H1 (cell line): ENCODE results near the gene LRRC8D. TPM values are rescaled to one million over a fixed set of nuclear protein-coding genes. Genes with fewer than 3 reads are reported as not detected.

Experiments
- CTCF ChIA-PET: fragments of 300-600 bp; sonication (Branson Sonifier 250); formaldehyde crosslinking; loops from one replicate; lab custom pipeline; 2021; ENCODE audit not compliant: partially characterized antibody; lab: Charles Lee
- POLR2A ChIA-PET: fragments of 300-600 bp; sonication (Branson Sonifier 250); formaldehyde crosslinking; loops from one replicate; lab custom pipeline; 2021; ENCODE audit warnings: inconsistent platforms; ENCODE audit not compliant: partially characterized antibody; lab: Charles Lee
- DNase-seq, 2 experiments: peaks; one replicate each; pipeline versions ENCODE4 v3.0.0 to v3.0.0-alpha.2; 2010 to 2022; ENCODE audit warnings: low spot score in 2 of 2, low read depth in 1 of 2, mixed read lengths in 1 of 2
- FAIRE-seq: peaks from 2 replicates; lab custom pipeline; 2011; peaks lifted over from hg19 to GRCh38; lab: Jason Lieb, UNC
- H2AFZ ChIP-seq: 2 replicates; pipeline ENCODE4 v1.8.1; 2012; ENCODE audit warnings: low read length, inconsistent platforms
- H2AK5ac ChIP-seq: 2 replicates; pipeline ENCODE4 v1.6.1; 2013; ENCODE audit warnings: low read depth, low read length
- H2BK120ac ChIP-seq: replicated peaks from 2 replicates; pipeline ENCODE3; 2013; ENCODE audit warnings: low read depth, low read length, inconsistent platforms
- H2BK12ac ChIP-seq: 2 replicates; pipeline ENCODE4 v1.6.1; 2013; ENCODE audit warnings: low read depth, low read length
- H2BK15ac ChIP-seq: 2 replicates; pipeline ENCODE4 v1.6.1; 2013; ENCODE audit warnings: low read length
- H2BK20ac ChIP-seq: 2 replicates; pipeline ENCODE4 v1.6.1; 2013; ENCODE audit warnings: low read length
- H2BK5ac ChIP-seq: 2 replicates; pipeline ENCODE4 v1.6.1; 2013; ENCODE audit warnings: low read depth, low read length
- H3K14ac ChIP-seq: 2 replicates; pipeline ENCODE4 v1.6.1; 2013; ENCODE audit warnings: inconsistent platforms; ENCODE audit not compliant: insufficient read length
- H3K18ac ChIP-seq: 2 replicates; pipeline ENCODE4 v1.6.1; 2013; ENCODE audit warnings: low read length; ENCODE audit errors: extremely low read depth
- H3K23ac ChIP-seq: 2 replicates; pipeline ENCODE4 v1.6.1; 2013; ENCODE audit warnings: inconsistent platforms; ENCODE audit not compliant: insufficient read length
- H3K23me2 ChIP-seq: 2 replicates; pipeline ENCODE4 v1.6.1; 2013; ENCODE audit warnings: low read depth, low read length
- H3K27ac ChIP-seq: 2 replicates; pipeline ENCODE4 v1.6.1; 2011; ENCODE audit warnings: low read depth, low read length, inconsistent platforms
- H3K27me3 ChIP-seq, 4 experiments: replicated peaks in 1 of 4; 1 replicate in 1 of 4; 2 replicates in 3 of 4; pipeline versions ENCODE4 v1.6.1 to v1.8.1; 2011 to 2013; ENCODE audit warnings: low read length in 3 of 4, mild to moderate bottlenecking in 3 of 4, inconsistent platforms in 2 of 4, mixed read lengths in 2 of 4, moderate library complexity in 1 of 4; ENCODE audit not compliant: control insufficient read depth in 3 of 4, insufficient read depth in 3 of 4; ENCODE audit errors: extremely low read depth in 1 of 4
- H3K36me3 ChIP-seq, 4 experiments: 2 replicates each; pipeline versions ENCODE4 v1.6.1 to v1.8.1; 2011 to 2013; ENCODE audit warnings: mild to moderate bottlenecking in 4 of 4, low read length in 3 of 4, moderate library complexity in 2 of 4, control low read depth in 1 of 4, inconsistent platforms in 1 of 4; ENCODE audit not compliant: insufficient read depth in 4 of 4, control insufficient read depth in 2 of 4
- H3K4ac ChIP-seq: replicated peaks from 2 replicates; pipeline ENCODE3; 2013; ENCODE audit warnings: low read length, low read depth, mixed read lengths, inconsistent platforms; ENCODE audit not compliant: insufficient read length
- H3K4me1 ChIP-seq, 4 experiments: replicated peaks in 1 of 4; 1 replicate in 1 of 4; 2 replicates in 3 of 4; pipeline versions ENCODE4 v1.6.1 to v1.8.1; 2011 to 2013; ENCODE audit warnings: low read length in 3 of 4, inconsistent platforms in 2 of 4, mixed read lengths in 1 of 4; ENCODE audit not compliant: insufficient read depth in 4 of 4, control insufficient read depth in 3 of 4
- H3K4me2 ChIP-seq, 2 experiments: 2 replicates each; pipeline versions ENCODE4 v1.6.1 to v1.8.1; 2011 to 2013; ENCODE audit warnings: low read depth in 2 of 2, low read length in 2 of 2, control low read depth in 1 of 2, inconsistent platforms in 1 of 2, mild to moderate bottlenecking in 1 of 2; ENCODE audit not compliant: insufficient read depth in 1 of 2
- H3K4me3 ChIP-seq, 4 experiments: fragments of 200-600, 300-600 bp in 1 of 4; sonication (generic), shearing (Covaris generic), sonication (Bioruptor Twin) in 1 of 4; 2 replicates each; pipeline versions ENCODE4 v1.5.1 to v1.8.1; 2011 to 2016; ENCODE audit warnings: low read length in 4 of 4, low read depth in 3 of 4, control low read depth in 2 of 4, inconsistent platforms in 2 of 4, mild to moderate bottlenecking in 2 of 4, mixed read lengths in 1 of 4, moderate library complexity in 1 of 4; ENCODE audit not compliant: insufficient read depth in 2 of 4; ENCODE audit errors: extremely low read depth in 1 of 4
- H3K56ac ChIP-seq: replicated peaks from 2 replicates; pipeline ENCODE3; 2013; ENCODE audit warnings: low read depth, mild to moderate bottlenecking, mixed read lengths, low read length, inconsistent platforms; ENCODE audit not compliant: insufficient read length
- H3K79me1 ChIP-seq: 2 replicates; pipeline ENCODE4 v1.6.1; 2013; ENCODE audit warnings: low read depth, low read length, control low read depth
- H3K79me2 ChIP-seq, 2 experiments: 2 replicates each; pipeline versions ENCODE4 v1.6.1 to v1.8.1; 2012 to 2013; ENCODE audit warnings: low read length in 2 of 2, mild to moderate bottlenecking in 2 of 2, inconsistent platforms in 1 of 2; ENCODE audit not compliant: insufficient read depth in 2 of 2, control insufficient read depth in 1 of 2
- H3K9ac ChIP-seq, 4 experiments: replicated peaks in 1 of 4; 1 replicate in 1 of 4; 2 replicates in 3 of 4; pipeline versions ENCODE4 v1.6.1 to v1.8.1; 2011 to 2013; ENCODE audit warnings: low read depth in 3 of 4, low read length in 3 of 4, control low read depth in 2 of 4, mild to moderate bottlenecking in 2 of 4, moderate library complexity in 2 of 4, inconsistent platforms in 1 of 4; ENCODE audit errors: extremely low read depth in 1 of 4
- H3K9me3 ChIP-seq, 2 experiments: 2 replicates each; pipeline versions ENCODE4 v1.6.1 to v1.8.1; 2012 to 2013; ENCODE audit warnings: mild to moderate bottlenecking in 2 of 2, moderate library complexity in 2 of 2, control low read depth in 1 of 2, inconsistent platforms in 1 of 2, low read depth in 1 of 2, low read length in 1 of 2, mixed read lengths in 1 of 2; ENCODE audit not compliant: insufficient read depth in 2 of 2
- H4K20me1 ChIP-seq, 2 experiments: replicated peaks in 1 of 2; 2 replicates each; pipeline versions ENCODE3 to v1.8.1; 2011 to 2013; ENCODE audit warnings: inconsistent platforms in 2 of 2, low read length in 2 of 2, mild to moderate bottlenecking in 1 of 2; ENCODE audit not compliant: insufficient read depth in 2 of 2, control insufficient read depth in 1 of 2
- H4K5ac ChIP-seq: 2 replicates; pipeline ENCODE4 v1.6.1; 2013; ENCODE audit warnings: low read length, low read depth, mixed read lengths, inconsistent platforms; ENCODE audit not compliant: insufficient read length
- H4K8ac ChIP-seq: 2 replicates; pipeline ENCODE4 v1.8.0; 2013; ENCODE audit warnings: mild to moderate bottlenecking, moderate library complexity, low read length, inconsistent platforms; ENCODE audit not compliant: insufficient read depth; ENCODE audit errors: extremely low read depth
- H4K91ac ChIP-seq: replicated peaks from 2 replicates; pipeline ENCODE3; 2013; ENCODE audit warnings: low read length, mixed read lengths, inconsistent platforms; ENCODE audit not compliant: insufficient read length
- BACH1 ChIP-seq: IDR thresholded peaks from 2 replicates; pipeline ENCODE4 v1.6.1; 2012; ENCODE audit warnings: low read length, improper control_type of control experiment
- JUN ChIP-seq: IDR thresholded peaks from 2 replicates; pipeline ENCODE4 v1.6.1; 2011; ENCODE audit warnings: low read depth, mild to moderate bottlenecking, improper control_type of control experiment, low read length
- KDM4A ChIP-seq: IDR thresholded peaks from one replicate; pipeline ENCODE4 v1.7.1; 2012; ENCODE audit warnings: low read depth, mild to moderate bottlenecking, moderate library complexity, low read length, inconsistent platforms; ENCODE audit not compliant: severe bottlenecking
- KDM5A ChIP-seq: fragments of 200-600 bp; IDR thresholded peaks from 2 replicates; pipeline ENCODE4 v1.7.1; 2012; ENCODE audit warnings: mild to moderate bottlenecking, low read length, inconsistent platforms, mixed read lengths
- WGBS, 2 experiments: shearing (Covaris generic) in 1 of 2; methylation state at CpG; one replicate each; pipeline versions ENCODE4 v1.1.6 to v1.1.7; 2013 to 2015; ENCODE audit warnings: low lambda C conversion rate in 2 of 2, mixed read lengths in 2 of 2, inconsistent platforms in 1 of 2, low coverage in 1 of 2, missing lambda C conversion rate in 1 of 2; ENCODE audit not compliant: insufficient replicate concordance in 2 of 2, insufficient coverage in 1 of 2, insufficient read length in 1 of 2; ENCODE audit errors: extremely low coverage in 1 of 2, missing lambda C conversion rate in 1 of 2; 5-methylcytosine and 5-hydroxymethylcytosine counted together
- polyA plus RNA-seq, 7 experiments: library from polyadenylated mRNA; depleted of rRNA in 3 of 7; stranded (reverse) in 5 of 7; unstranded in 2 of 7; fragments of >200 nt in 5 of 7; fragments of 200-250 nt in 2 of 7; gene quantifications; 1 replicate in 5 of 7; 2 replicates in 1 of 7; 4 replicates in 1 of 7; pipeline versions ENCODE4 v1.2.1 to v1.2.3, GENCODE V29; 2011 to 2013; ENCODE audit warnings: missing spikeins in 2 of 7, mixed read lengths in 2 of 7
- total RNA-seq: library from RNA; stranded (reverse); fragmentation: NEBNext Ultra II Directional; extraction: Animal tissue kit (Norgen Biotek cat#: 25700); gene quantifications from 2 replicates; pipeline ENCODE4 v1.2.1, GENCODE V29; 2021

Gene LRRC8D
- total and polyA plus RNA-seq, 2 of the 8 experiments (the other 6 are each of a cell fraction or from before 2014, with no cell fraction given): 42.0 to 58.5 TPM

DNA sequence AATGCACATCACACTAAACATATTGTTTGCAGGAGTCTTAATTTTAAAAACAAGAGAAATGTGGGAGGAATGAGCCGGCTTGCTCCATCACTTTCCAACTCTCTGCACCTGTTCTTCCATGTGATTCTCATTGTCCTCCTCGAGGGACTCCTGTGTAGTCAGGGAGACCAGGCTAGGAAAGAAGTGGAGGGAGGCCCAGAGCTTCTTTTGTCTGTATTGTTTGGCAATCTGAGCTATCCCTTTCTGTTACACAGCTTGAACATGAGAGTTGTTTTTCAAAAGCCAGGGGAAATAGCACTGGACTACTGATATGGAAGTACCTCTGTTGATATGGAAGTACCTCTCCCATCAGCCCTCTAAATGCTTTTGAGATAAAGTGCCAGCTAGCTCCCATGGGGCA is 18.8 kb upstream of the LRRC8D start:
- no peak overlapping the region for H4K5ac ChIP-seq
- H3K79me2 ChIP-seq: no peaks in the 10 kb centered on the region
- no peak overlapping the region for H3K4me3 ChIP-seq
- H2BK120ac ChIP-seq: no peak overlapping the region
- no peak overlapping the region for H2AFZ ChIP-seq
- H3K4me1 ChIP-seq: peaks cover 0 to 10% (median 2%) of the 10 kb centered on the region in 4 experiments; a peak in 3 of 7 replicates
- H2BK20ac ChIP-seq: no peak overlapping the region
- 0 out of 2 replicates have a peak overlapping the region, but pooled peaks have one; percentile 65 for H2BK12ac ChIP-seq
- H4K20me1 ChIP-seq: no peaks in the 10 kb centered on the region
- H3K9me3 ChIP-seq: peaks cover 0 to 2% of the 10 kb centered on the region in 2 experiments; a peak in 1 of 4 replicates
- no peak overlapping the region for H3K4me2 ChIP-seq
- H4K91ac ChIP-seq: no peak overlapping the region
- H3K27me3 ChIP-seq: no peaks in the 10 kb centered on the region
- no peak overlapping the region for H4K8ac ChIP-seq
- no peak overlapping the region for H2AK5ac ChIP-seq
- no peak overlapping the region for H3K14ac ChIP-seq
- no peak overlapping the region for H3K9ac ChIP-seq
- 72% methylated on average over 2 of the region's 2 CpGs; no CpG with 5 or more reads in 1 of the 2 experiments for WGBS, 2 experiments
- H2BK5ac ChIP-seq: no peak overlapping the region
- no peaks in the 10 kb centered on the region for H3K23me2 ChIP-seq
- DNase-seq: no peak
- H3K4ac ChIP-seq: no peak overlapping the region
- ChIA-PET POLR2A (interaction anchor here (0.6 to 1.3 kb wide), 5 partner anchors 20 to 192 kb away, joined by 3 to 6 read pairs (median 3); partner anchors contain the start of gene ZNF326), CTCF (interaction anchor here (0.6 to 5.1 kb wide), 7 partner anchors 10 to 186 kb away, joined by 3 to 78 read pairs (median 4); no protein-coding TSS in a partner anchor)
- H3K56ac ChIP-seq: no peak overlapping the region
- H3K27ac ChIP-seq: no peak overlapping the region
- H3K18ac ChIP-seq: no peak overlapping the region; the same call in 1 of the 2 replicates
- no peak for FAIRE-seq
- H3K79me1 ChIP-seq: no peaks in the 10 kb centered on the region
- H3K23ac ChIP-seq: no peak overlapping the region
- no peak overlapping the region for H2BK15ac ChIP-seq
- H3K36me3 ChIP-seq: no peaks in the 10 kb centered on the region
- no peak for TF ChIP-seq JUN
- TF ChIP-seq BACH1: no peak
- TF ChIP-seq KDM4A: no peak
- TF ChIP-seq KDM5A: no peak
